H1 (cell line): ENCODE data around the gene C2.

ENCODE experiments used
- CREB1 ChIP-seq: IDR thresholded peaks from 2 replicates; pipeline ENCODE4 v1.6.1; 2012; ENCODE audit warnings: inconsistent platforms
- POLR2A ChIP-seq, 2 experiments: IDR thresholded peaks; 1 replicate in 1 of 2; 2 replicates in 1 of 2; pipeline ENCODE4 v1.6.1; 2011; ENCODE audit warnings: low read depth in 2 of 2, low read length in 2 of 2, mild to moderate bottlenecking in 2 of 2; ENCODE audit errors: control extremely low read depth in 1 of 2
- POLR2AphosphoS5 ChIP-seq: IDR thresholded peaks from 2 replicates; pipeline ENCODE4 v1.6.1; 2011; ENCODE audit warnings: low read depth, low read length
- SIN3A ChIP-seq, 2 experiments: IDR thresholded peaks in 1 of 2; conservative IDR thresholded peaks in 1 of 2; 2 replicates each; pipeline ENCODE4 v1.6.1; 2011 to 2012; ENCODE audit warnings: low read length in 2 of 2, improper control_type of control experiment in 1 of 2, low read depth in 1 of 2, mild to moderate bottlenecking in 1 of 2
- TAF1 ChIP-seq: IDR thresholded peaks from 2 replicates; pipeline ENCODE4 v1.6.1; 2011; ENCODE audit warnings: mild to moderate bottlenecking, low read depth, low read length
- TF ChIP-seq, protein P1 (sequence below), 3 experiments: IDR thresholded peaks; 1 replicate in 2 of 3; 2 replicates in 1 of 3; pipeline versions ENCODE4 v1.5.1 to v1.6.1; 2011; ENCODE audit warnings: low read length in 3 of 3, mild to moderate bottlenecking in 3 of 3, inconsistent platforms in 2 of 3, low read depth in 1 of 3, moderate library complexity in 1 of 3; ENCODE audit not compliant: insufficient read depth in 1 of 3; ENCODE audit errors: control extremely low read depth in 1 of 3
- TF ChIP-seq, protein P2 (sequence below): IDR thresholded peaks from 2 replicates; pipeline ENCODE4 v1.6.1; 2012; ENCODE audit warnings: inconsistent platforms

DNA sequence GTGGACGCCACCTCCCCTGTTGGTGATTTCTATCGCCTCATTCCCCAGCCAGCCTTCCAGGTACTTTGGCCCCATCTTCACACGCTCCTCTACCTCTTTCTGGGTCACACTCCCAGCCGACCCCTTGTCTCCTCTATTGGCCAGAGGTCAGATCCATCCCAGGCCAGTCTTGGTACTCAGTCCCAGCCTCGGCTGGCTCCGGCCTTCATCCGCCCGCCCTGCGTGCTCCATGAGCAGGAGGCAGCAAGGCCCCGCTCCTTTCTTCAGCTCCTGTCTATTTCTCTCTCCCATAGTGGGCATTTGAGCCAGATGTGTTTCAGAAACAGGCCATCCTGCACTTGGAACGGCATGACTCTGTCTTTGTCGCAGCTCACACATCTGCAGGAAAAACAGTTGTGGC is 34.1 kb downstream of the C2 start:
- TF ChIP-seq SIN3A (conservative IDR thresholded peaks at IDR 0.05 in 1 of 2, IDR thresholded peaks at IDR 0.05 in 1 of 2; ENCODE audit: low read depth in 1 of 2, low read length in 2 of 2) (no peak), POLR2AphosphoS5 (no peak), TAF1 (no peak), CREB1 (no peak), POLR2A (IDR thresholded peaks at IDR 0.05; ENCODE audit: control extremely low read depth in 1 of 2, low read depth in 2 of 2, low read length in 2 of 2) (no peak)
- TF ChIP-seq, protein P1, sequence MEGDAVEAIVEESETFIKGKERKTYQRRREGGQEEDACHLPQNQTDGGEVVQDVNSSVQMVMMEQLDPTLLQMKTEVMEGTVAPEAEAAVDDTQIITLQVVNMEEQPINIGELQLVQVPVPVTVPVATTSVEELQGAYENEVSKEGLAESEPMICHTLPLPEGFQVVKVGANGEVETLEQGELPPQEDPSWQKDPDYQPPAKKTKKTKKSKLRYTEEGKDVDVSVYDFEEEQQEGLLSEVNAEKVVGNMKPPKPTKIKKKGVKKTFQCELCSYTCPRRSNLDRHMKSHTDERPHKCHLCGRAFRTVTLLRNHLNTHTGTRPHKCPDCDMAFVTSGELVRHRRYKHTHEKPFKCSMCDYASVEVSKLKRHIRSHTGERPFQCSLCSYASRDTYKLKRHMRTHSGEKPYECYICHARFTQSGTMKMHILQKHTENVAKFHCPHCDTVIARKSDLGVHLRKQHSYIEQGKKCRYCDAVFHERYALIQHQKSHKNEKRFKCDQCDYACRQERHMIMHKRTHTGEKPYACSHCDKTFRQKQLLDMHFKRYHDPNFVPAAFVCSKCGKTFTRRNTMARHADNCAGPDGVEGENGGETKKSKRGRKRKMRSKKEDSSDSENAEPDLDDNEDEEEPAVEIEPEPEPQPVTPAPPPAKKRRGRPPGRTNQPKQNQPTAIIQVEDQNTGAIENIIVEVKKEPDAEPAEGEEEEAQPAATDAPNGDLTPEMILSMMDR (IDR thresholded peaks at IDR 0.05; ENCODE audit: control extremely low read depth in 1 of 3, insufficient read depth in 1 of 3, low read depth in 1 of 3, low read length in 3 of 3), result no peak
- TF ChIP-seq, protein P2, sequence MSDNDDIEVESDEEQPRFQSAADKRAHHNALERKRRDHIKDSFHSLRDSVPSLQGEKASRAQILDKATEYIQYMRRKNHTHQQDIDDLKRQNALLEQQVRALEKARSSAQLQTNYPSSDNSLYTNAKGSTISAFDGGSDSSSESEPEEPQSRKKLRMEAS, result no peak
